EH (cell line): ENCODE data around the gene FAM107B.

Source experiments
- DNase-seq: peaks from one replicate; pipeline ENCODE4 v3.0.0-alpha.2; 2015; ENCODE audit warnings: low read depth

FAM107B gene

GRCh38 chr10:14776546-14776945 is 1.8 kb upstream of the FAM107B start:
- DNase-seq = no peak

GRCh38 chr10:14775656-14776055 is 959 bp upstream of the FAM107B start:
- no peak for DNase-seq

- DNase-seq = no peak
Measured at GRCh38 chr10:14774214-14774580, 500 bp downstream of the FAM107B start.

DNA sequence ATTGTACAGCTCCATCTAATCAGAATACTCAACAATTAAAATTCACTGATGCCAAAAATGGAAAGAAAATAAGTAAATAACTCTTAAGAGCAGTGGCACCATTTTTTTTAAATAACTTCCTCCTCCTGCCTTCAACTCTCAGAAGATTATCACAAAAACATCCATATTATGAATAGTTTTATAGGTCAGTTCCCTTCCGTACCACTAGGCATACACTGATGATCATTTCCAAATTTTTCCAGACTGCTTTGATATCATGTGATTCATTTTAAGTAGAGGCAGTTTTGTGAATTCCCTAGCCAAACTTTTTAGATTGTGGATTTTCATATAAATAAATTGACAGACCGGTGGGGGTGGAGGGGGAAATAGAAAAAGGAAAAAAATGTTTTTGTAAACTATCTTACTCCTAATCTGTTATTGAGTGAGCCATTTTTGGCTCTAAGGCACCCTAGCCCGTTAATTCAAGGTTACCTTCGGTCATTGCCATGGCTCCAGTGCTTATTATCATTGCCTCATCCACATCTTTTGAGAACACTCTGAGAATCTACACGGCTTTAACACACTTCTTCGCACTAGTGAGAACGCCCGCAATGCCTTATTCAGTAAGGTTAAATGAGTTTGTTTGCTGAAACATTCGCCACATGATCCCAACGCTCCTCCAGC is 1.0 kb downstream of the FAM107B start:
- DNase-seq = no peak

- DNase-seq = no peak
Measured at GRCh38 chr10:14772399-14772798, 2.3 kb downstream of the FAM107B start.

- no peak for DNase-seq
Measured at GRCh38 chr10:14770927-14771326, 3.8 kb downstream of the FAM107B start.

DNA sequence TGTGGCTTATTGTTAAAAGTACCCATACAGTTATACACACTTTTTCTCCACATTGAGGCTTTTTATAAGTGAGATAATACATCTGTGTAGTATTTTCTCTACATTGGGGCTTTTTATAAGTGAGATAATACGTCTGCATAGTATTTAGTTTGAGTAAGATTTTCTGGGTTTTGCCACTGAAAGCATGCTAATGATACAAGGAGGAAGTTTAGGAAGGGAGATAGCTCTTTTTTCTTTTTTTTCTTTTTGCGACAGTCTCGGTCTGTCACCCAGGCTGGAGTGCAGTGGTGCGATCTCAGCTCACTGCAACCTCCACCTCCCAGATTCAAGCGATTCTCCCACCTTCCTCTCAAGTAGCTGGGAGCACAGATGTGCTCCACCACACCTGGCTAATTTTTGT is 13.3 kb downstream of the FAM107B start:
- no peak for DNase-seq

DNA sequence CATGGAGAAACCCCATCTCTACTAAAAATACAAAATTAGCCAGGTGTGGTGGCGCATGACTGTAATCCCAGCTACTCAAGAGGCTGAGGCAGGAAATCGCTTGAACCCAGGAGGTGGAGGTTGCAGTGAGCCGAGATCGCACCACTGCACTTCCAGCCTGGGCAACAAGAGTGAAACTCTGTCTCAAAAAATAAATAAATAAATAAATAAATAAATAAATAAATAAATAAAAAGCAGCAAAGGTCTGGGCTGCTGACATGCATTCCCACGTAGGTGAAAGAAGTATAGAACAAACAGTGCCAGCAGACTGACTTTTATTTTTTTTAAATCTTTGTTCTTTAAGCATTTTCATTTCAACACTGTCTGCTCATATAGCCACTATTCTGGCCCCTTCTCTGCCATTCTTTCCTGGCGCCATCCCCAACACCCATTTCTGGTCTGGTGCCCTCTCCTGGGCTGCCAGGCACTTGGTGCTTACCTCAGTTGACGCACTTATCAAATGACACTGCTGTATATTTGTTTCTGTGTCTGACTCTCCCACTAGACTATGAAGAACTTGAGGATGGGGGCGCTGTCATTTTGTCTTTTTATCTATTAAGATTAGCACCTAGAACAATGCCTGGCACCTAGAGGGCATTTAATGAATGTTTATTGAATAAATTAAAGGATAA is 15.6 kb downstream of the FAM107B start:
- no peak for DNase-seq

- no peak for DNase-seq
Measured at GRCh38 chr10:14758451-14758850, 16.2 kb downstream of the FAM107B start.

GRCh38 chr10:14757986-14758385 is 16.7 kb downstream of the FAM107B start:
- no peak for DNase-seq

- no peak for DNase-seq
Measured at GRCh38 chr10:14757394-14757793, 17.3 kb downstream of the FAM107B start.

DNA sequence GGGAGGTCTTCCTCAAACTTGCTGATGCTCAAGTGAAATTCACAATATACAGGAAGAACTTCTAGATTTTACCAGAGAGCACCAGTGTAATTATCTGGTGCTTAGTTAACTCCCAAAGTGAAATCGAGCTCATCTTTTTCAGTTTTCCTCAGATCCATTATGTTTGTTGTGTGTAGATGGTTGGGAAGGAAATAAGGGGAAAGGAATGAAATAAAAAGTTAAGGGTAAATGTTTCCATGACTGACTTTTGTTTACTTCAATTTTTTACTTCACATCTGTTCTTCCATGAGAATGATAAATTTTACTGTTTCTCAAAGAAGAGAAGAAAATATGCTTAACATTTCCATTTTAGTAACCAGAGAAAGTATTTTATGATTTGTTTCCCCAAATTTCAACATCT is 21.3 kb downstream of the FAM107B start:
- DNase-seq = no peak

DNA sequence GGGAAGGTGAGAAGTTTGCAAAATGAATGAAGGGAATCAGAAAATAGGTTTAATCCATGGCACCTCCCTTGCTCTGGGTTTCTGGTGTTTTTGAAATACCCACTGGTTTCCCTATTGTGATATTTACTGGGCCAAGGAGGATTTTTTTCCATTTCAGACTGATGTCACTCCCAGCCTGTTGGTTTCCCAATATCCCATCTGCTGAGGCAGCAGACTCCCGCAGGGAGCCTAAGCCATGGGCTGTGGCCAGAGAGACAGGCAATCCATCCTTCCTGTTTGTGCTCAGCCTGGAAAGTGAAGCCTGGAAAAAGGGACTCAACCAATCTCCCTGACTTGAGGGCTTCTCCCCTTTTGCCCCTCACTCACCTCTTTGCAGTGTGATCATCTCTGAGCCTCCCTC is 22.8 kb downstream of the FAM107B start:
- peak; percentile 58 for DNase-seq

- no peak for DNase-seq
Measured at GRCh38 chr10:14751014-14751896, 23.4 kb downstream of the FAM107B start.

- DNase-seq = no peak
Measured at GRCh38 chr10:14749070-14749809, 25.5 kb downstream of the FAM107B start.

DNA sequence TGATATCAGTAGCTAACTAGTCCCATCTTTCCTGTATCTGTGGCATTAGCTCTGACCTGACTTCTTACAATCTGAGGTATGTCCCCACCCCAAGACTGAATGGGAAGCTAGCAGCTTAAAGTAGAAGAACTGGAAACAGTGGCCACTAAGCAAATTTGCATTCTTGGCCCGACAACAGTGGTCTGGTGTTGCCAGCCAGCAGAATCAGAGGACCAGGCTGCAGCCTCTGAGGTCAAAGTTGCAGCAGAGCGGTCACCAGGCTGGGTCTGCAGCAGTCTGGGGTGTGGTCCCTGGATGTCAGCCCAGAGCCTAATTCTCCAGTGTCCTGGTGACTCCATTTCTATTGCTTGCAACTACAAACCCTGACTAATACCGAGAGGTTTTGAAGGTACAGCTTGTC is 26.3 kb downstream of the FAM107B start:
- no peak for DNase-seq

GRCh38 chr10:14742815-14743214 is 31.9 kb downstream of the FAM107B start:
- DNase-seq = no peak

GRCh38 chr10:14742382-14742781 is 32.3 kb downstream of the FAM107B start:
- no peak for DNase-seq

- DNase-seq = peak; percentile 51
Measured at GRCh38 chr10:14740684-14741247, 33.9 kb downstream of the FAM107B start.

DNA sequence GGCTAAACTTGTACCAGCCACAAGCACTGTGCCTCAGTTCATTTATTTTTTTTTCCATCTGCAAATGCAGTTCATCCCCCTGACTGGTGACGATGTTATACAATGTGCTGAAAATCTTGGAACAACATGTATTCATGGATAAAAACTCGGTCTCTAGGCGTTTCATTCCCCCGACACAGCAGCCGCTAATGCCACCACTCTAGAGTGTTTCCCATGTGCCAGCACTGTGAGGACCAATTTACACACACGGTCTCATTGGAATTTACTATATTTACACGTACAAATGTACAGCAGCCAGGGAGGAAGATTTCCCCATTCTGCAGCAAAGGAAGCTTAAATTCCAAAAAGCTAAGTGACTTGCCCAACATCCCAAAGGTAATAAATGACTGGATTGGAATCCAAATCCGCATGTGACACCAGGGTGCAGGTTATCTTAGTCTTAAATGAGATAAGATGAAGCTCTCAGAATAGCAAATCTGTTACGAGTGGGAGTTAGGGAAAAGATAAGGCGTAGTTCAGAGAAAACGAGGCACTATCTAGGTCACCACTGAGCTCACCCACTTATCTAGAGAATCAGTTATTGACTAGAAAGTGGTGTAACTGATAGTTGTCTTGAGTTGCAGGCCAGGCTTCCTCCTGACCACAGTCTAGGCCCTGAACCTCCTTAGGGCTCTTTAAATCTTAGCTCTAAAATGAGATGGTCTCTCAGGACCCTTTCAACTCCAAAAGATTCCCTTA is 36.7 kb downstream of the FAM107B start:
- no peak for DNase-seq

DNA sequence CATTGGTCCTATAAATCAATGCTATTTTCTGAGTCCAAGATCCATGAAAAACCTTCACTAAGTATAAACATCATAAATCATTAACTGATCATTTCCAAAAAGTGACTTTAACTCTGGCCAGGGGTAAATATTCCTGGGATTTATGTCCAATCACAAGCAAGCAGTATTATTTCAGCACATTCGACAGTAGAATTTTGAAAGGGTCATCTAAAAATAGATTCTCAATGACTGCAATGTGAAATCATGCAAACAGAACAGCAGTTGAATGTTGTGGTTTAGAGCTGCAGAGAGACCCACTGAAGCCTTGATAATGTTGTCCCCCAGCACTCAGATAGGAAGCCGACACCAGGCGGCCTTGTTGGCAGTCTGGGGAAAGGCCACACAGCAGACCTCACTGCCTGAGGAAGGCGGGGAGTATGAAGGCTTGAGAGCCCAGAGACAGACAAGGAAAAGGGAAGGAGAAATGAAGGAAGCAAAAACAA is 38.1 kb downstream of the FAM107B start:
- DNase-seq = peak; percentile 90
